GM12878 (cell line): ENCODE data around the gene C1QTNF1.

ENCODE experiments used
- BCL11A ChIP-seq: IDR thresholded peaks from 2 replicates; pipeline ENCODE4 v1.6.1; 2011; ENCODE audit warnings: low read depth, low read length
- CREB1 ChIP-seq: IDR thresholded peaks from 2 replicates; pipeline ENCODE4 v1.6.1; 2012; ENCODE audit warnings: low read depth, mild to moderate bottlenecking, inconsistent platforms
- EZH2 ChIP-seq: IDR thresholded peaks from 2 replicates; pipeline ENCODE4 v1.6.1; 2012; ENCODE audit warnings: low read depth, mild to moderate bottlenecking, control low read depth, inconsistent platforms, low read length, borderline replicate concordance; ENCODE audit not compliant: control insufficient read depth
- FOS ChIP-seq: IDR thresholded peaks from 3 replicates; pipeline ENCODE4 v1.6.1; 2011; ENCODE audit warnings: borderline replicate concordance; ENCODE audit not compliant: insufficient read length; ENCODE audit errors: extremely low read depth
- SIN3A ChIP-seq: IDR thresholded peaks from 2 replicates; pipeline ENCODE4 v1.6.1; 2012; ENCODE audit warnings: low read depth, low read length, improper control_type of control experiment
- SREBF2 ChIP-seq: IDR thresholded peaks from 2 replicates; pipeline ENCODE4 v1.6.1; 2012; ENCODE audit warnings: mild to moderate bottlenecking, low read length
- SRF ChIP-seq, 2 experiments: IDR thresholded peaks; 2 replicates each; pipeline ENCODE4 v1.6.1; 2011; ENCODE audit warnings: low read depth in 2 of 2, low read length in 2 of 2, mild to moderate bottlenecking in 1 of 2, moderate library complexity in 1 of 2

DNA sequence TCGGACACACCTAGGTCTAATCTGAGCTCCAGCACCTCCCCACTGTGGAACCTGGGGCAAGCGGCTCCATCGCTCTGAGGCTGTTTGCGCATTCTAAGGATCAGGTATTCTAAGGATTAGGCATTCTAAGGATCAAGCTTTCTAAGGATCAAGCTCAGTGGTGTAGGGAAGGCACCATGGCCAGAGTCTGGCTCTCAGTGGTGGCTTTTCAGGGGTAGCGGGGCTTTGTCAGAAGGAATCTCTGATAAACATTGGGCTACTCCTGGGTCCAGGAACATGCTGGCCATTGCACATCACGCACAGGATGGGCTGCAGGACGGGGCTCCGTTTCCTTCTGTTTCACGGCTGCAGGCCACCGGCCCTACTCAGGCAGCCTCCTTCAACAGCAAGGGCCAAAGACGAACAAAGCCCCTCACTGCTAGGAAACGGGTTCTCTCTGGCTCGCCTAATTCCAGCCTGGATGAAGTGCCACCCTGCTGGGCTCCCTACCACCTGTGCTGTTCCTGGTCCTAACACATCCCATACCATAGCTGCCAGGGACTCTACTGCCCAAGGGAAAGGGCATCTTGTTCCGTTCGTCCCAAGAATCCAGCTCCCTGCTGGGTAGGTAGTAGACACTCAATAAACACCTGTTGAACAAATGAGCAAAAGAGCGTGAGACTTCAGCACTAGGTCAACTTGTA, 5.5 kb downstream of the C1QTNF1 start:
- TF ChIP-seq FOS (no peak), SREBF2 (no peak), CREB1 (no peak), BCL11A (no peak), SIN3A (no peak), SRF (IDR thresholded peaks at IDR 0.05; ENCODE audit: low read depth in 2 of 2, low read length in 2 of 2) (no peak), EZH2 (no peak)
